Heart right ventricle (tissue), 16 donors: ENCODE measurements around the gene NDUFA3. TPM values are rescaled to one million over a fixed set of nuclear protein-coding genes. Genes with fewer than 3 reads are reported as not detected.

Source experiments
- ATAC-seq, 8 donors: fragments of 200-7000 bp; cut with Tn5 transposase; one replicate each; pipeline ENCODE4 v1.9.1; 2020; ENCODE audit warnings: mild to moderate bottlenecking in 8 of 8, moderate library complexity in 8 of 8, moderate number of reproducible peaks in 1 of 8
- DNase-seq, 2 donors: peaks; one replicate each; pipeline ENCODE4 v3.0.0-alpha.2; 2020
- H3K27ac ChIP-seq, 10 donors: fragments of 200-600 bp; sonication (generic) in 2 of 10; one replicate each; pipeline versions ENCODE4 v1.5.0 to v1.8.0; 2020 to 2022; ENCODE audit warnings: mild to moderate bottlenecking in 3 of 10
- H3K27me3 ChIP-seq, 7 donors: fragments of 200-600 bp; one replicate each; pipeline ENCODE4 v1.8.0; 2021 to 2022; ENCODE audit warnings: mild to moderate bottlenecking in 2 of 7
- H3K36me3 ChIP-seq, 9 donors: fragments of 200-600 bp; sonication (generic) in 1 of 9; one replicate each; pipeline versions ENCODE4 v1.5.0 to v1.8.0; 2020 to 2022; ENCODE audit warnings: mild to moderate bottlenecking in 2 of 9
- H3K4me1 ChIP-seq, 9 donors: fragments of 200-600 bp; sonication (generic) in 1 of 9; one replicate each; pipeline versions ENCODE4 v1.5.0 to v1.8.0; 2020 to 2022; ENCODE audit warnings: mild to moderate bottlenecking in 4 of 9
- H3K4me3 ChIP-seq, 10 donors: fragments of 200-600 bp; sonication (generic) in 2 of 10; one replicate each; pipeline versions ENCODE4 v1.5.0 to v1.8.0; 2020 to 2022; ENCODE audit warnings: mild to moderate bottlenecking in 7 of 10, moderate library complexity in 2 of 10
- H3K9me3 ChIP-seq, 11 donors: fragments of 200-600 bp in 10 of 11; sonication (generic) in 2 of 11; one replicate each; pipeline versions ENCODE4 v1.5.0 to v1.8.0; 2013 to 2022; ENCODE audit warnings: mild to moderate bottlenecking in 2 of 11, control low read depth in 1 of 11, moderate library complexity in 1 of 11
- CTCF ChIP-seq, 9 donors: fragments of 200-600 bp; sonication (generic) in 2 of 9; IDR thresholded peaks; one replicate each; pipeline versions ENCODE4 v1.5.0 to v1.8.0; 2021 to 2022; ENCODE audit warnings: antibody characterized with exemption in 9 of 9, mild to moderate bottlenecking in 5 of 9, moderate library complexity in 1 of 9
- WGBS, 2 donors: extraction: QIAGEN DNeasy Blood & Tissue Kit; methylation state at CpG; one replicate each; pipeline ENCODE4 v1.1.7; 2013; ENCODE audit warnings: inconsistent platforms in 1 of 2; 5-methylcytosine and 5-hydroxymethylcytosine counted together
- intact Hi-C, 10 donors: fragments of 100-400 bp; cut with DNase I; formaldehyde crosslinking; loops; one replicate each; pipeline versions ENCODE4 v1.11.1 to v1.14.2; 2022
- polyA plus RNA-seq, 2 donors: library from polyadenylated mRNA; stranded (reverse); fragments of 200-250 nt; gene quantifications; one replicate each; pipeline ENCODE4 v1.2.3, GENCODE V29; 2013
- total RNA-seq, 10 donors: library from RNA; stranded (reverse); fragmentation: NEBNext Ultra II Directional in 3 of 10; extraction: Animal tissue kit (Norgen Biotek cat#: 25700) in 3 of 10; gene quantifications; one replicate each; pipeline versions ENCODE4 v1.2.1 to v1.2.4, GENCODE V29; 2021 to 2023
- donor health status: Arrhythmogenic right ventricular cardiomyopathy.
- donor health status: ischemic (EF 13 %, LVEDD 7.1; RV severe dilation, severe dysfunction).
- donor health status: healthy with polysubstance abuse.
- donor health status: DM: no; HTN: yes; CAD: no.
- donor health status: DM: no; HTN: no; CAD: no.
- donor health status: ischemic (EF 25% LVEDD 6.9; RV normal size, moderate dysfunction).
- donor health status: ischemic (EF 25% LVEDD 5.7; RV mildly dilated, moderate dysfunction).
- donor health status: healthy.
- donor health status: DM: yes; HTN: yes; CAD: no.
- donor health status: Ischemic cardiomyopathy.
- donor health status: ischemic (EF 35%, LVEDD 5.7; RV mildly dilated, moderate dysfunction).
- donor health status: nonischemic (EF 11% LVEDD 7.7; RV severe dilation, severe dysfunction).
- donor health status: DM: yes; HTN: yes; CAD: no.
- donor health status: PGD.
- donor health status: ischemic (EF 29% LVEDD 5.4; RV normal size, mild dysfunction).
- donor health status: nonischemic (EF 23%, LVEDD 6.1; RV moderate dilation, normal function).

NDUFA3 gene
- total and polyA plus RNA-seq, 12 donors: 239 to 3,395 (median 360) TPM

GRCh38 chr19:54136864-54137698 lies 34.4 kb downstream of the NDUFA3 start:
- no peak for TF ChIP-seq CTCF (IDR thresholded peaks at IDR 0.05)
- peaks cover 0 to 6% (median 0%) of the 10 kb centered on the region in 7 donors for H3K27me3 ChIP-seq
- H3K27ac ChIP-seq: peak overlapping the region in 9 of 10 donors; percentile 95 to 99 (median 98)
- H3K36me3 ChIP-seq: peaks cover 0 to 35% (median 0%) of the 10 kb centered on the region in 9 donors
- WGBS, 2 donors: 0% methylated on average over 46 of the region's 46 CpGs
- H3K9me3 ChIP-seq: no peaks in the 10 kb centered on the region
- ATAC-seq (peak; percentile 90 to 95 (median 94)), DNase-seq (peak; percentile 99 to 100)
- intact Hi-C loops: loop anchor here in 2 of 10 donors (1.0 to 2.0 kb wide), 2 partner anchors 22 kb away; partner anchors contain the start of genes PRPF31 (in 2 of the 2) and TFPT (in 2 of the 2)
- peaks cover 16 to 51% (median 39%) of the 10 kb centered on the region in 9 donors for H3K4me1 ChIP-seq
- H3K4me3 ChIP-seq: peak overlapping the region; percentile 7 to 100 (median 99)

GRCh38 chr19:54137699-54138488 lies 35.2 kb downstream of the NDUFA3 start, which contains the start of gene CNOT3:
Gene CNOT3 (plus strand): TSS chr19:54137762. CDS start chr19:54142979, 5,217 bp downstream.
- no peak for DNase-seq
- intact Hi-C loops: loop anchor here in 2 of 10 donors (1.0 to 2.0 kb wide), 2 partner anchors 23 kb away; partner anchors contain the start of genes PRPF31 (in 2 of the 2) and TFPT (in 2 of the 2)

DNA sequence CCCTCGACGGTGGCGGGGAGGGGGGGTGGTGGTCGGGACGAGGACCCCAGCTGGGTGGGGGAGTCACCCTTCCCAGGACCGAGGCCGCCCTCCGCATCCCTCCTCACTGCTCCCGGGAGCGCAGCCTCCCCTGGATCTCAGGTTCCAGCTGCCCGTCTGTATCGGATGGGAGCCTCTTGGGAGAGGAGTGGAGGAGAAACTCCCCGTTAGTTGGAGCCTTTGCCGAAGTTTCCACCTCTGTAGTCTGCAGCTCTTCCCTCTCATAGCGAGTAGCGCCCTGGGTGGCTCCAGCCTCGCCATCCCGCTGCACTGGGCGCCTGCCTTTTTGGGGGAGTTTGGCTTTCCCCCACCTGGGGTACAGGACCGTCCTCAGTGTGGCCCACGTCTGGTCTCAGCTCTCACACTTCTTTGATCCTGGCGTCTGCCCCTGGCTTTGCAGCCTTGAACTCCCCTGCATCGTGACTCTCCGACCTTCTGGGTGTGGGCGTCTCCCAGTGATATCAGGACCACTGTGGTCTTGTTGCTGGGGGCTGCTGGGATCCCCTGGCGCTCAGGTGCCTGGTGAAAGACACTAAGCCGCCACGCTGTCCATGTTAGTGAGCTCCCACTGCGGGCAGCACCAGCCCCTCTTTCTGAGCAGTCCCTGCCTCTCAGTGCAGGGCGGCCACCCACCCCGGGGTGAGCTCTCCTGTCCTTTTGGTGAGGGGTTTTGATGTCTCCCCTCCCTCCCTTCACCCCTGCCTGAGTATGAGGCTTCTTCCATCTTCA lies 36.0 kb downstream of the NDUFA3 start:
- TF ChIP-seq CTCF (IDR thresholded peaks at IDR 0.05): no peak
- ATAC-seq (no peak), DNase-seq (no peak)
- 25 to 26% methylated on average over 28 to 31 of the region's 31 CpGs for WGBS, 2 donors
- H3K27ac ChIP-seq: peak overlapping the region in 8 of 10 donors; percentile 95 to 99 (median 98)
- peak overlapping the region; percentile 86 to 100 (median 99) for H3K4me3 ChIP-seq
- H3K27me3 ChIP-seq: peaks cover 0 to 6% (median 0%) of the 10 kb centered on the region in 7 donors
- H3K9me3 ChIP-seq: no peaks in the 10 kb centered on the region
- peaks cover 0 to 36% (median 13%) of the 10 kb centered on the region in 9 donors for H3K36me3 ChIP-seq
- H3K4me1 ChIP-seq: peaks cover 16 to 51% (median 39%) of the 10 kb centered on the region in 9 donors
- intact Hi-C loops: no loop called here

More at GRCh38 chr19:54137699-54138488, 35.2 kb downstream of the NDUFA3 start, which contains the start of gene CNOT3:
- peak in 1 of 8 donors; percentile 1 for ATAC-seq
- Histone ChIP-seq H3K36me3 (peaks cover 0 to 33% (median 6%) of the 10 kb centered on the region in 9 donors), H3K4me3 (peak within 1 kb of the TSS; percentile 86 to 100 (median 99)), H3K9me3 (no peaks in the 10 kb centered on the region), H3K4me1 (peaks cover 16 to 51% (median 39%) of the 10 kb centered on the region in 9 donors), H3K27me3 (peaks cover 0 to 6% (median 0%) of the 10 kb centered on the region in 7 donors), H3K27ac (peak within 1 kb of the TSS; percentile 86 to 99 (median 98))
- peak in 1 of 9 donors; percentile 19 for TF ChIP-seq CTCF (IDR thresholded peaks at IDR 0.05)
- WGBS, 2 donors: 1% methylated on average over 82 to 103 of the region's 103 CpGs
